LNCAP (cell line): ENCODE results near the gene MYL2.

Experiments used
- TF ChIP-seq, protein P1 (sequence below): fragments of 450-650 bp; IDR thresholded peaks from 2 replicates; pipeline ENCODE4 v1.5.1; 2017; ENCODE audit warnings: mild to moderate bottlenecking

Gene MYL2

DNA sequence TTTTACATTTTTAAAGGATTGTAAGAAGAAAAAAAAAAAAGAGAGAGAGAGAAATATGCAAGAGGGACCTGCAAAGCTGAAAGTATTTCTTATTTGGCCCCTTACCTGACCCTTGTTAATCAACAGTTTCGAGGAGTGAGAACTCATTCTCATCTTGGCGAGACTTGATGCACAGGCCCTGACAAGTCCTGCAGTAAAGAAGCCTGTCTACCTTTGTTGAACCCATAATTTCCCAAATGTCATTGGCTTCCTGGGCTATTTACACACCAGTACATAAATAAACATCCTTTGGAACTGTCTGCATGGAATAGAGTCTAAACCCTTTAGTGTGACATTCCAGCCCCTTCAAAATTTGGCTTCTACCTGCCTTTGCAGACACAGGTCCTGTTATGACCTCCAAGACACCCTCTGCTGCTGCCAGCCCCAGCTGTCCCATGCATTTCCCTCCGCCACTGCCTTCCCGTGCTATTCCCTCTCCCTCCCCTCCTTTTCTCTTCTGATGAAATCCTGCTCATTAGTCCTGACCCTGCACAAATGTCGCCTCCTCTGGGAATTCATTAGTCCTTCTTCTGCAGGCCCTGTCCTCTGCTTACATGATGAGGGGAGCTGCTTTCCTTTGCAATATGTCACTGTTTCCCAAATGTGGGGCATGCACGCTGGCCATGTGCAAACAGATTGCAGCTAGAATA is 35.1 kb downstream of the MYL2 start:
- TF ChIP-seq, protein P1, sequence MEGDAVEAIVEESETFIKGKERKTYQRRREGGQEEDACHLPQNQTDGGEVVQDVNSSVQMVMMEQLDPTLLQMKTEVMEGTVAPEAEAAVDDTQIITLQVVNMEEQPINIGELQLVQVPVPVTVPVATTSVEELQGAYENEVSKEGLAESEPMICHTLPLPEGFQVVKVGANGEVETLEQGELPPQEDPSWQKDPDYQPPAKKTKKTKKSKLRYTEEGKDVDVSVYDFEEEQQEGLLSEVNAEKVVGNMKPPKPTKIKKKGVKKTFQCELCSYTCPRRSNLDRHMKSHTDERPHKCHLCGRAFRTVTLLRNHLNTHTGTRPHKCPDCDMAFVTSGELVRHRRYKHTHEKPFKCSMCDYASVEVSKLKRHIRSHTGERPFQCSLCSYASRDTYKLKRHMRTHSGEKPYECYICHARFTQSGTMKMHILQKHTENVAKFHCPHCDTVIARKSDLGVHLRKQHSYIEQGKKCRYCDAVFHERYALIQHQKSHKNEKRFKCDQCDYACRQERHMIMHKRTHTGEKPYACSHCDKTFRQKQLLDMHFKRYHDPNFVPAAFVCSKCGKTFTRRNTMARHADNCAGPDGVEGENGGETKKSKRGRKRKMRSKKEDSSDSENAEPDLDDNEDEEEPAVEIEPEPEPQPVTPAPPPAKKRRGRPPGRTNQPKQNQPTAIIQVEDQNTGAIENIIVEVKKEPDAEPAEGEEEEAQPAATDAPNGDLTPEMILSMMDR, result no peak

DNA sequence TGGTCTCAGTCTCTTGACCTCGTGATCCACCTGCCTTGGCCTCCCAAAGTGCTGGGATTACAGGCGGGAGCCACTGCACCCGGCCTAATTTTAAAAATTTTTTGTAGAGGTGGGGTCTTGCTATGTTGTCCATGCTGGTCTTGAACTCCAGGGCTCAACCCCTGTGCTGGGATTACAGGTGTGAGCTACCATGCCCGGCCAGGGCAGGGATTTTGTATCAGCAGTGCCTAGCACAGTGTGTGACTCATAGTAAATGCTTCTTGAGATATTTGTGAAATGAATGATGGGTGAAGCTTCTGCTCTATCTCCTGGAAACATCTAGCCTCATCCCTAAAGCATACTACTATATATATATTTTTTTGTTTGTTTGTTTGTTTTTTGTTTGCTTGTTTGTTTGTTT is 37.1 kb downstream of the MYL2 start:
- TF ChIP-seq, protein P1, result no peak

DNA sequence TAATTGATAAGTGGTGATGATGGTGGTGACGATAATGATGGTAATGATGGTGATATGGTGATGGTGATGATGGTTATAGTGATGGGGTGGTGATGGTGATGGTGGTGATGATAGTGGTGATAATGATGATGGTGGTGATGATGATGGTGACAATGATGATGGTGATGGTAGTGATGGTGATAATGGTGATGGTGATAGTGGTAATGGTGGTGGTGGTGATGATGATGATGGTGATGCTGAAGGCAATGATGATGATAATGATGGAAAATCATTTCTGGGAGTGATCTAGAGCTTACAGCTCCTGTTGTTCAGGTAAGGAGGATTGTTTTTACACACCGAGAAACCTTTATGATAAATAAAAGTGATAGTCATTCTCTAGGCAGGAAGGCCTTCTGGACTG is 39.7 kb downstream of the MYL2 start:
- TF ChIP-seq, protein P1, result no peak

DNA sequence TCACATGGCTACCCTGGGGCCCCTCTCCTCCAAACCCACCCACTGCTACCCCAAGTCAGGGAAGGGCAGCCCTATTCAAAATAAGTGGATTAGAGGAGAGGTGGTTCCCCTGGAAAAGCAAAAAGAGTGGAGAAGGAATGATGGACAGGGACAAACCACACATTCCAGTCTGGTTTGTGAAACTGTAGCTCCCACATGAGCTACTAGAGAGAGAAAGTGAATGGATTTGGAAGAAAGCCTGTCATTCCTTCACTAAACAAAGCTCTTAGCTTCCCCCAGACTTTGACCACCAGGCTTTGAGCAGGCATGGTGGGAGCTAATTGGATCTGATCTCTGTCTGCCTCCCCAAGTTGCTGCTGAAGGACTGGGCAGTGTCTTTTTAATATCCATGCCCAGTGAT is 45.6 kb downstream of the MYL2 start:
- TF ChIP-seq, protein P1, result no peak

DNA sequence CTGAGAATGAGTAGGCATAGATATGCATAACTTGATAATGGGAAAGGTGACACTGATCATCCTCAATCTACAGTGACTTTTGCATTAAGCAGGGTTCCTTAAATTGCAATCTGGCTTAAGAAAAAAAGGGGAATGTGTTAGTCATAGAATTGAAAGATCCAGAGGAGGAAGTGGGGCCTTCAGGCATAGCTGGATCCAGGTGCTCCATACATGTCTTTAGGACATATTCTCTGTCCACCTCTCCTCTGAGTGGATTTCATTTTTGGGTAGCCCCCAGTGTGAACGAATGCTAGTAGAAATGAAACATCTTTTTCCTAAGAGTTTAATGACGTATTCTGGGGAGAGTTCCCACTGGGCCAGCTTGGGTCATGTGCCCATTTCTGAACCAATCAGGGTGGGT is 46.0 kb downstream of the MYL2 start:
- TF ChIP-seq, protein P1, result no peak

DNA sequence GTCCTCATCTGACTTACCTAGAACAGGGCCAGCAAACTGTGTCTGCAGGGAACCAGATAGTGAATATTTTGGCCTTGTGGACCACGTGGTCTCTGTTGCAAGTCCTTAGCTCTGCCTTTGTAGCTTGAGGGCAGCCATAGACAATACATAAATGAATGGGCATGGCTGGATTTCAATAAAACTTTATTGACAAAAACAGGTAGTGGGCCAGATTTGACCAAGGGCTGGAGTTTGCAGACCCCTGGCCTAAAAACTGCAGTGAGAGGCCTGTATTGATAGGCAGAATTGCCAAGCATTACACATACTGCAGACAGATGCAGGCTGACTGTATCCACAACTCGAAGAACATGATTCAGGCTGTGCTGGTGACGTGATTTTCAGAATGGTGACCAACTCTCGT is 48.3 kb downstream of the MYL2 start:
- TF ChIP-seq, protein P1, result no peak

DNA sequence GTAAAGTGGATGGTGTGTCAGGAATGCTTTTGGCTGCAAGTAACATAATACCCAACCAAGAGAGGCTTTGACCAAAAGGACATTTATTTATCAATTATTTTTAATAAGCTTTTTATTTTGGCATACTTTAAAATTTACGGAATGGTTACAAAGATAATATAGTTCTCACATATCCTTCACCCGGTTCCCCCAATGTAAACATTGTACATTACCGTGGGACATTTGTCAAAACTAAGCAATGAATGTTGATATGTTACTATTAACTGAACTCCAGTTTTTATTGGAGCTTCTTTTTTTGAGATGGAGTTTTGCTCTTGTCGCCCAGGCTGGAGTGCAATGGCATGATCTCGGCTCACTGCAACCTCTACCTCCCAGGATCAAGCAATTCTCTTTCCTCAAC is 50.6 kb downstream of the MYL2 start:
- TF ChIP-seq, protein P1, result no peak

DNA sequence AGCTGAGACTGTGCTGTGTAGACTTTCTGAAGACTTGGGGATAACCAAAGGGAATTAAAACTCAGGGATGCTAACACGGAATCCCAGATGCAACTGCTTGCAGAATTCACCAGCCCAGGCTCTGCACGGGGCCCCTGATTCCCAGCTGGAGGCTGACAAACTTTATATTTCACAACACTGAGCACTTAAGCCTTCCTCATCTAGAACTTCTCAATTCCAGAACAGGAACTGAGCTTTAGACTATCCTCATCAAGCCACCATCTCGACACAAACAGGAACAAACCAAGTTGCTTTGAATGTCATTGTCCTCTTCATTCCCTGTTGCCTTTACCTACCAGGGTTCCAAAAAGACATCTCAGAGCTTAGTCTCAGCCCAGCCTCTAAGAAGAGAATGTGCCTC is 51.4 kb downstream of the MYL2 start:
- TF ChIP-seq, protein P1, result no peak
